ENCODE data around the gene GTF2H4.

DNA sequence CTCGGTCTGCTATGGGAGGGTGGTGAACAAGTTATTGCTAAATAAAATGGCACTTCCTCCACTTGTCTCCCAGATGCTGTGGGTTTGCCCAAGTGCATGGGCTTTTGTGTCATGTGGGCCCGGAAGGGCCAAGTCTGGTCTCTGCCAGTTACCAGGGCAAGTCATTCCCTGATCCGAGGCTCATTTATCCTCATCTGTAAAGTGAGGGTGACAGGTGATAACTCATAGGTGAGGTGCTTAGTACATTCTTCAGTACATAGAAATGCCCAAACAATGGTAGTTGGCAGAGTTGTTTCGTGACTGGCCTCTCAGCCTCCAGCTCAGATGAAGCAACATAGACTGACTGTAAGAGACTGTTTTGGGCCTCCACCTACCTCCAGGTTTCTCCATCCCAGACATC, 30.7 kb downstream of the GTF2H4 start:
- TF ChIP-seq, protein P1, sequence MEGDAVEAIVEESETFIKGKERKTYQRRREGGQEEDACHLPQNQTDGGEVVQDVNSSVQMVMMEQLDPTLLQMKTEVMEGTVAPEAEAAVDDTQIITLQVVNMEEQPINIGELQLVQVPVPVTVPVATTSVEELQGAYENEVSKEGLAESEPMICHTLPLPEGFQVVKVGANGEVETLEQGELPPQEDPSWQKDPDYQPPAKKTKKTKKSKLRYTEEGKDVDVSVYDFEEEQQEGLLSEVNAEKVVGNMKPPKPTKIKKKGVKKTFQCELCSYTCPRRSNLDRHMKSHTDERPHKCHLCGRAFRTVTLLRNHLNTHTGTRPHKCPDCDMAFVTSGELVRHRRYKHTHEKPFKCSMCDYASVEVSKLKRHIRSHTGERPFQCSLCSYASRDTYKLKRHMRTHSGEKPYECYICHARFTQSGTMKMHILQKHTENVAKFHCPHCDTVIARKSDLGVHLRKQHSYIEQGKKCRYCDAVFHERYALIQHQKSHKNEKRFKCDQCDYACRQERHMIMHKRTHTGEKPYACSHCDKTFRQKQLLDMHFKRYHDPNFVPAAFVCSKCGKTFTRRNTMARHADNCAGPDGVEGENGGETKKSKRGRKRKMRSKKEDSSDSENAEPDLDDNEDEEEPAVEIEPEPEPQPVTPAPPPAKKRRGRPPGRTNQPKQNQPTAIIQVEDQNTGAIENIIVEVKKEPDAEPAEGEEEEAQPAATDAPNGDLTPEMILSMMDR (IDR thresholded peaks at IDR 0.05), result no peak
- no peak for TF ChIP-seq EP300 (IDR thresholded peaks at IDR 0.05)
- TF ChIP-seq POLR2A (IDR thresholded peaks at IDR 0.05), result no peak
